Activated CD4-positive, alpha-beta T cell treated with anti-CD3 and anti-CD28 coated beads for 4 hours (primary cell): ENCODE results near the gene GARRE1.
"Not testable (repeated sequence)": the region's sequence is repeated elsewhere in the genome, so short reads cannot be mapped to it uniquely, and the experiment has no call there.

ENCODE experiments used
- DNase-seq, 2 donors: peaks; one replicate each; pipeline ENCODE4 v3.0.0-alpha.2; 2020

Gene GARRE1, protein sequence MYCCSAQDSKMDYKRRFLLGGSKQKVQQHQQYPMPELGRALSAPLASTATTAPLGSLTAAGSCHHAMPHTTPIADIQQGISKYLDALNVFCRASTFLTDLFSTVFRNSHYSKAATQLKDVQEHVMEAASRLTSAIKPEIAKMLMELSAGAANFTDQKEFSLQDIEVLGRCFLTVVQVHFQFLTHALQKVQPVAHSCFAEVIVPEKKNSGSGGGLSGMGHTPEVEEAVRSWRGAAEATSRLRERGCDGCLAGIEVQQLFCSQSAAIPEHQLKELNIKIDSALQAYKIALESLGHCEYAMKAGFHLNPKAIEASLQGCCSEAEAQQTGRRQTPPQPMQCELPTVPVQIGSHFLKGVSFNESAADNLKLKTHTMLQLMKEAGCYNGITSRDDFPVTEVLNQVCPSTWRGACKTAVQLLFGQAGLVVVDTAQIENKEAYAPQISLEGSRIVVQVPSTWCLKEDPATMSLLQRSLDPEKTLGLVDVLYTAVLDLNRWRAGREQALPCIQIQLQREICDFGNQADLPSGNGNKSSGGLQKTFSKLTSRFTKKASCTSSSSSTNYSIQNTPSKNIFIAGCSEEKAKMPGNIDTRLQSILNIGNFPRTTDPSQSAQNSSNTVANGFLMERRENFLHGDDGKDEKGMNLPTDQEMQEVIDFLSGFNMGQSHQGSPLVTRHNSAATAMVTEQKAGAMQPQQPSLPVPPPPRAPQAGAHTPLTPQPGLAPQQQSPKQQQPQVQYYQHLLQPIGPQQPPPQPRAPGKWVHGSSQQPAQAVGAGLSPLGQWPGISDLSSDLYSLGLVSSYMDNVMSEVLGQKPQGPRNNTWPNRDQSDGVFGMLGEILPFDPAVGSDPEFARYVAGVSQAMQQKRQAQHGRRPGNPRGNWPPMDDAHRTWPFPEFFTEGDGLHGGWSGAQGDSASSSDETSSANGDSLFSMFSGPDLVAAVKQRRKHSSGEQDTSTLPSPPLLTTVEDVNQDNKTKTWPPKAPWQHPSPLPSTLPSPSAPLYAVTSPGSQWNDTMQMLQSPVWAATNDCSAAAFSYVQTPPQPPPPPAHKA (N-terminal part only)

GRCh38 chr19:34254046-34254697 is at the start of gene GARRE1:
Gene GARRE1 (plus strand): TSS chr19:34254554. CDS start chr19:34300474, 45,920 bp downstream.
- peak; percentile 76 to 80 for DNase-seq

DNA sequence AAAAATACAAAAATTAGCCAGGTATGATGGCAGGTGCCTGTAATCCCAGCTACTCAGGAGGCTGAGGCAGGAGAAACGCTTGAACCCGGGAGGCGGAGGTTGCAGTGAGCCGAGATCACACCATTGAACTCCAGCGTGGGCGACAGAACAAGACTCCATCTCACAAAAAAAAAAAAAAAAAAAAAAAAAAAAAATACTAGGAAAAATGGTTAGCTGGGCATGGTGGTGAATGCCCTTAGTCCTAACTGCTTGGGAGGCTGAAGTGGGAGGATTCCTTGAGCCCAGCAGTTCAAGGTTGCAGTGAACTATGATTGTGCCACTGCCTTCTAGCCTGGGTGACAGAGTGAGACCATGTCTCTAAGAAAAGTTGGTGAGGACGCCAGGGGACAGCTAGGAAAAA is 49.0 kb upstream of the GARRE1 start:
- not testable (repeated sequence) for DNase-seq

- no peak for DNase-seq
Measured at GRCh38 chr19:34208291-34208884, 46.0 kb upstream of the GARRE1 start.

DNA sequence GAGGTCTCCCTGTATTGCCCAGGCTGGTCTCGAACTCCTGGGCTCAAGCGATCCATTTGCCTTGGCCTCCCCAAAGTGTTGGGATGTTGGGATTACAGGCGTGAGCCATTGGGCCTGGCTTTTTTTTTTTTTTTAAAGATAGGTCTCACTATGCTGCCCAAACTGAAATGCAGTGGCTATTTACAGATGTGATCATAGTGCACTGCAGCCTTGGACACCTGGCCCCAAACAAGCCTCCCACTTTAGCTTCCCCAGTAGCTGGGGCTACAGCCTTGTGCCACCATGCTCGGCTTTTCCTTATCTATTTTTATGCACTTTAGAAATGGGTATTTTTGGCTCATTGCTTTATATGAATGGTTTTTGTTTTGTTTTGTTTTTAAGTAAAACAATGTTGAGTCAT is 44.6 kb upstream of the GARRE1 start:
- no peak for DNase-seq

DNA sequence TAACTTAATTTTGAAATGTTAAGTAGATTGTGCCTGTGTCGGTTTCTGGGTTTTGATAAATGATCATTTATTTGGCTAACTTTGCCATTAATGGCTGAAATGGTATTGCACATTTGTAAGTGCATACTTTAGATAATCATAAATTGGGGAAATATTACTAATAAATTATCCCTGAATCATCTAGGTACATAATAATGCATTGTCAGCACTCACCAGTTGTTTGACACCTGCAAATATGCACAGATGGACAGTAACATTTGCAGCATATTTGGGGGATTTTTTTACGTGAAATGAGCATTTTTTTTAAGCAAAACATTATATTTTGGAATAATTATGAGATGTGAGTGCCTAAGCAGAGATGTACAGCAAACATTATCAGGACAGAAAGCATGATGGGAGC is 41.1 kb upstream of the GARRE1 start:
- DNase-seq: no peak

GRCh38 chr19:34214040-34214439 is 40.3 kb upstream of the GARRE1 start:
- DNase-seq: no peak

DNA sequence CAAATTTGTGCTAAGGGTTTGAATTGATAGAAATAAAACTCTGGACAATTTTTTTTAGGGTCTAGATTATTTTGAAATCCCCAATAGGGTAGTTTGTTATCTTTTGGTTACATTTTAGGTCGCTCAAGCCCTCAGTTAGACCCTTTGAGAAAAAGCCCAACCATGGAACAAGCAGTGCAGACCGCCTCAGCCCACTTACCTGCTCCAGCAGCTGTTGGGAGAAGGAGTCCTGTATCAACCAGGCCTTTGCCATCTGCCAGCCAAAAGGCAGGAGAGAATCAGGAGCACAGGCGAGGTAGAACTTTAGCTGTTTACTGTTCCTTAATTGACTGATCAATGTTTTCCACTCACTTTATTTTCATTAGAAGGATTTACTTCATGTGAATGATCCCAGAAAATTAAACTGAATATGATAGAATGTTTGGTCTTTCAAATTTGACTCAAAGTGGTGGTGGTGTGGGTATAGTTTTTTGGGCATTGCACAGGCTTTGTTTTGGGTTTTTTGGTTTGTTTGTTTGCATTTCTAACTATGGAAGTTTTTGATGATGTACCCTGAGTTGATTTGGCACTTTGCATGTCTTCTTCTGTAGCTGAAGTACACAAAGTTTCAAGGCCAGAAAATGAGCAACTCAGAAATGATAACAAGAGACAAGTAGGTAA is 39.2 kb upstream of the GARRE1 start:
- DNase-seq: no peak

GRCh38 chr19:34215666-34216038 is 38.7 kb upstream of the GARRE1 start:
- DNase-seq: no peak

GRCh38 chr19:34216745-34217219 is 37.6 kb upstream of the GARRE1 start:
- DNase-seq: not testable (repeated sequence)

DNA sequence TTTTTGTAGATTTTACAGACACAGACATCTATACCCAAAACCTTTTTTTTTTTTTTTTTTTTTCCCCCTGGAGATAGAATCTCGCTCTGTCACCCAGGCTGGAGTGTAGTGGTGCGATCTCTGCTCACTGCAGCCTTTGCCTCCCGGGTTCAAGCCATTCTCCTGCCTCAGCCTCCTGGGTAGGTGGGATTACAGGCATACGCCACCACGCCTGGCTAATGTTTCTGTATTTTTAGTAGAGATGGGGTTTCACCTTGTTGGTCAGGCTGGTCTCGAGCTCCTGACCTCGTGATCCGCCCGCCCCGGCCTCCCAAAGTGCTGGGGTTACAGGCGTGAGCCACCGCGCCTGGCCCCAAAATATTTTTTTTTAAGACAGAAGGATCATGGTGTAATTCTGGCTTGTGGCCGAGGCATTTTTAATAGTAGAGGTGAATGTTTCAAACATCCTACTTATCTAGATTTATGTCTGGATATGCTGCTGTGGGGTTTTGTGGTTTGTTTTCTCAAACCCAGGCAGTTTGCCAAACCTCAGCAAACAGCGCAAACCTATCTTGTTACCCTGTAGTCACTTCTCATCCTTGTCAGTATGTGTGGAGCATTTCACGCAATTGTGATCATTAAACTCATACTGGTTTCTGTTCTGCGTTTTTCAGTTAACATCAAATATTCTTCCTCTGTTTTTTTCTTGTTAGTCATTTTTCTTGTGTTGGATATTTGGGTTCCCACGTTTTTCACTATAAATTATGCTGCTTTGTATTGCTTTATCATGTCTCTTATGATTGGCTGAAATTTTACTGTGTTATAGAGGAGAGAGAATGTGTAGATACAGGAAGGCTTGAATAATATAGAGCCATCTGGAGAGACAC is 36.2 kb upstream of the GARRE1 start:
- peak; percentile 54 to 62 for DNase-seq

- no peak for DNase-seq
Measured at GRCh38 chr19:34218818-34219164, 35.6 kb upstream of the GARRE1 start.

GRCh38 chr19:34220472-34221063 is 33.8 kb upstream of the GARRE1 start:
- DNase-seq: peak; percentile 57 to 67

DNA sequence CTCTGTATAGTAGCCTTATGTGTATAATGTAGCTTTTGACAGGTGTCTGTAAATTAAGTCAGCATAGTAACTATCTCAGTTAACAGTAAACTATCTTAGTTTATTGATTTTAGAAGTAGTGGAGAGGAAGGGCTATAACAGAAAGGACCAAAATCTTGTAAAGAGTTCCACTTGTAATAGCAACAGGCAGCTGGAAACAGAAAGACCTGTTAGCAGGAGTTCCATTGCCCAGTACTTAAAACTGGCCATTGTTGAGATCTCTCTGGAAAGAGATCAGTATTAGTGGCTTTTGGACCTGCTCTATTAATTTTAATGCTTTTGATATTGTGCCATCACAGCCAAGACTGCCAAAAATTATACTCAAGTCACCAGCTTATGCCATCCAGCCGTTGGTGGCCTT is 32.0 kb upstream of the GARRE1 start:
- DNase-seq: no peak

DNA sequence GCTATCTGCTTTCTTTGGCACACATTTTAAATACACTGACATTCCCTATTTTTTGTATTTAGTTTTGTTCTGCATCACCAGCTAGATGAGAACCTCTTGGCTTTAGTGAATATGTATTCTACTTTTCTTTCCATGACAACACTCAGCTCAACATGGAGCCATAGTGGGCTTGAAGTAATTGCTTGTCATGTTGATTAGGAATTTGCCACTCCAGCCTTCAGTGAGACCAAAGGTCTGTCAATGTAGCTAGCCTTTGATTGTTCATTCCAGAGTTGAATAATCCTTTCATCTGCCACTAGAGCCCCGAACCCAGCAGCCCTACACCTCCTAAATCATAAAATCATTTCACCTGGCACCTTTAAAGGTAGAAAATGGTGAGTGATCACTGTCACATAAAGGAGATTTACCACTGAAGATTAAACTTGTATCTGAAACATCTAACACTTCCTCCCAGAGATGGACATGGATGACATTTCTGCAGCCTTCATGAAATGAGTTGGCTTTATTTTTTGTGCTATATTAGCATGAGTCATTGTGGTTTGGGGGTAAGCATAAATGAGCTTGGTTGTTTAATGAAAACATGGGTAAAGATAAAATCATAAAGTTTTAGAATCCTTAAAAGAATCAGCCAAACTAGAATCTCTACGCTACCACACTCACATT is 29.2 kb upstream of the GARRE1 start:
- DNase-seq: no peak

GRCh38 chr19:34225659-34226015 is 28.7 kb upstream of the GARRE1 start:
- DNase-seq: no peak

DNA sequence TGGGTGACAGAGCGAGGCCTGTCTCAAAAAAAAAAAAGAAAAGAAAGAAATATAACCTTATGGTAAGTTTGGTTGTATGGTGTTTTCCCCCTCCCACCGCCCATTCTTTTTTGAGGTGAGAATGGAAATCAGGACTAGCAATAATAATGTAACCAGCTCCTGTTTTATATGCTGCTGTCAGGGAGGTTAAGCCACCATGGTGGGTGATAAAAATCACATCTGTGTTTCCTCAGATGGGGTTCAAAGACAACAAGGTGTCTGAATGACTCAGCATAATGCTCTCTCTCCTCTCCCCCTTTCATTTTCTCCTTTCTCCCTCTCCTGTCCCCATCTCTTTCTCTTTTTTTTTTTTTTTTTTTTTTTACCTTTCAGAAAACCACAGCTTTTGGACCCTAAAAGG is 28.3 kb upstream of the GARRE1 start:
- DNase-seq: no peak

- no peak for DNase-seq
Measured at GRCh38 chr19:34228347-34228746, 26.0 kb upstream of the GARRE1 start.

GRCh38 chr19:34228762-34229161 is 25.6 kb upstream of the GARRE1 start:
- no peak for DNase-seq

- no peak for DNase-seq
Measured at GRCh38 chr19:34229721-34230120, 24.6 kb upstream of the GARRE1 start.

GRCh38 chr19:34230820-34231219 is 23.5 kb upstream of the GARRE1 start:
- DNase-seq: no peak
